Activated CD4-positive, CD25-positive, alpha-beta regulatory T cell treated with anti-CD3 and anti-CD28 coated beads, Interleukin-2, amount 50 U/mL, for 24 hours (primary cell): ENCODE data around the gene E2F4.

Source experiments
- ATAC-seq, 2 donors: fragments of 150-1000 bp; cut with Tn5 transposase; one replicate each; pipeline ENCODE4 v1.10.0; 2021; ENCODE audit warnings: mild to moderate bottlenecking in 1 of 2, moderate library complexity in 1 of 2

The E2F4 gene

GRCh38 chr16:67236563-67237395 is 44.8 kb downstream of the E2F4 start:
- peak; percentile 65 to 69 for ATAC-seq

- no peak for ATAC-seq
Observed at GRCh38 chr16:67237396-67238277, 45.7 kb downstream of the E2F4 start.

GRCh38 chr16:67238278-67238575 is 46.3 kb downstream of the E2F4 start:
- no peak for ATAC-seq

GRCh38 chr16:67238806-67239470 is 47.0 kb downstream of the E2F4 start:
- no peak for ATAC-seq

- ATAC-seq: no peak
Observed at GRCh38 chr16:67240506-67240905, 48.6 kb downstream of the E2F4 start.

- no peak for ATAC-seq
Observed at GRCh38 chr16:67241008-67241900, 49.3 kb downstream of the E2F4 start.

GRCh38 chr16:67242138-67242730 is 50.3 kb downstream of the E2F4 start:
- ATAC-seq: no peak

- ATAC-seq: no peak
Observed at GRCh38 chr16:67243481-67243880, 51.5 kb downstream of the E2F4 start.

GRCh38 chr16:67244387-67245185 is 52.6 kb downstream of the E2F4 start:
- peak; percentile 76 to 77 for ATAC-seq

GRCh38 chr16:67245186-67245585 is 53.2 kb downstream of the E2F4 start:
- no peak for ATAC-seq

GRCh38 chr16:67245674-67246080 is 53.7 kb downstream of the E2F4 start:
- no peak for ATAC-seq

- no peak for ATAC-seq
Observed at GRCh38 chr16:67246081-67246755, 54.3 kb downstream of the E2F4 start.

GRCh38 chr16:67246756-67247191 is 54.8 kb downstream of the E2F4 start:
- ATAC-seq: no peak

- ATAC-seq: peak; percentile 76 to 77
Observed at GRCh38 chr16:67247192-67248072, 55.5 kb downstream of the E2F4 start, which contains the start of gene FHOD1. TSS of gene FHOD1 (minus strand) at chr16:67247481. CDS start at chr16:67247410, 71 bp downstream.

- ATAC-seq: no peak
Observed at GRCh38 chr16:67248073-67248400, 56.1 kb downstream of the E2F4 start.
